Bone marrow (tissue), 2 donors: Measurements from ENCODE around the gene MAP1A.
"Not testable (repeated sequence)": the region's sequence is repeated elsewhere in the genome, so short reads cannot be mapped to it uniquely, and the experiment has no call there.

ENCODE experiments used
- DNase-seq, 2 donors: peaks; one replicate each; lab custom pipeline; 2025; lab: John Stamatoyannopoulos, UW

Gene MAP1A

DNA sequence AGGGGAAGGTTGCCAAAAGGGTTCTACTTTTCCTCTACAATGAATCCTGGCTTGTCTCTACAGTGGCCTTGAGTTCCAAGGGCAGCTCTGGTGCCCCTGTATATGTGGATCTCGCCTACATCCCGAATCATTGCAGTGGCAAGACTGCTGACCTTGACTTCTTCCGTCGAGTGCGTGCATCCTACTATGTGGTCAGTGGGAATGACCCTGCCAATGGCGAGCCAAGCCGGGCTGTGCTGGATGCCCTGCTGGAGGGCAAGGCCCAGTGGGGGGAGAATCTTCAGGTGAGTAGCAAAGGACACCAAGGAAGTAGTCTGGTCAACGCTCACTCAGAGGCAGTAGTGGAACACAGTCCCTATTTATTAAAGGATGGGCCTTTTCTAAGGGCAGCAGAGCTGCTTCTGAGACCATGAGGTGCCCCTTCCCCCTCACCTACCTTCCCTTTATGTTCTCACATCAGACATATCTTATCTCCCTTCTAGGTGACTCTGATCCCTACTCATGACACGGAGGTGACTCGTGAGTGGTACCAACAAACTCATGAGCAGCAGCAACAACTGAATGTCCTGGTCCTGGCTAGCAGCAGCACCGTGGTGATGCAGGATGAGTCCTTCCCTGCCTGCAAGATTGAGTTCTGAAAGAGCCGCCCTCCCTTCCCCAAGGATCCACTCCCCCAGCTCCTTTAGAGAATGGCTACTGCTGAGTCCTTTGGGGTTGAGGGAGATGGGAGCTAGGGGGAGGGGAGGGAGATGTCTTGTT, 12.4 kb downstream of the MAP1A start:
- DNase-seq: no peak

DNA sequence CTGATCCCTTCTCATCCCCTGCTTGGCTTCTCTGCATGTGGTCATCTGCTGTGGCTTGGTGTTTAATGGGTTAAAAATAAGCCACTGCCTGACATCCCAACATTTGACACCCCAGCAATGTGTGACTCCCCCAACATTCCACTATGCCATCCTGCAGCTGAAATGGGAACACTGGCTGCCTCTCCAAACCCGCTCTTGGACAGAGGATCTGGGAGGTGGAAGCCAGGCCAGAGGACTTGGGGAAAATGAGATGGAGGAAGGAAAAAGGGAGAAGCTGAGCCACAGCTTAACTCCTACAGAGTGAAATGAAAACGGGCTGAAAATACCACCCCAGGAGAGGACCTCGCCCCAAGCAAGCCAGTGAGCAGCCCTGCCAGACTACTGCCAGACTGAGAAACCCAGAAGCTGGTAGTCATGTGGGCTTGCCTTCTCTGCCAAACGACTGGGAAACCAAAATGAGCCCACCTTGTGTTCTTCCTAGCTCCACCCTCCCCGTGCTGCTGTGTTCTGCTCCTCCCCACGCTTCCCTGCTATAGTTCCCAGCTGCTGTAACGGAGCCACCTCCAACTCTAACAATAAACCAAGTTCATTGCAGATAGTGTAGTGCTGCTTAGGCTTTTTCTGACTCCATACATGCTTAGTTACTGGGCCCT, 13.7 kb downstream of the MAP1A start:
- DNase-seq: no peak

DNA sequence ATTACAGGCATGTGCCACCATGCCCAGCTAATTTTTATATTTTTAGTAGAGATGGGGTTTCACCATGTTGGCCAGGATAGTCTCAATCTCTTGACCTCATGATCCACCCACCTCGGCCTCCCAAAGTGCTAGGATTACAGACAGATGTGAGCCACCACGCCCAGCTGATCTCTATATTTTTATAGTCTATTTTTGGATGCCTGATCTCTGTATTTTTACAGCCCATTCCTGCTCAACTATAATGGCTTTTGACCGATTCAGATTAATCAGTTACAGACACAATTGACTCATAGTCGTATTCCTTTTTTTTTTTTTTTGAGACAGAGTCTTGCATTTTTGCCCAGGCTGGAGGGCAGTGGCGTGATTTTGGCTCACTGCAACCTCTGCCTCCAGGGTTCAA, 15.4 kb downstream of the MAP1A start:
- DNase-seq: not testable (repeated sequence)

DNA sequence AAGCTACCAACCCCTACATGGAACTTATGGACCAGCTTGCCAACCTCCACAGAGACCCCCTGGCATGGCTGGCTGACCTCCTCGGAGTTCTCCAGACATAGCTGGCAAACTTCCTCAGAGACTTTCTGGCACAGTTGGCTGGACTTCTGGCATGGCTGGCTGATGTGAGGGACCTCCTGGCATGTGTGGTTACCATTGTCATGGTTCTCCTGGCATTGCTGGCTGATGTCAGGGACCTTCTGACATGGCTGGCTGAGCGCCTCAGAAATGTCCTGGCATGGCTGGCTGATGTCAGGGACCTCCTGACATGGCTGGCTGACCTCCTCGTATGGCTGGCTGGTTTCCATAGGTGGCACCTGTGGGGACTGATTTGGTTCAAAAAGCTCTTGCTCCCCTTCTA, 17.5 kb downstream of the MAP1A start:
- DNase-seq: no peak

DNA sequence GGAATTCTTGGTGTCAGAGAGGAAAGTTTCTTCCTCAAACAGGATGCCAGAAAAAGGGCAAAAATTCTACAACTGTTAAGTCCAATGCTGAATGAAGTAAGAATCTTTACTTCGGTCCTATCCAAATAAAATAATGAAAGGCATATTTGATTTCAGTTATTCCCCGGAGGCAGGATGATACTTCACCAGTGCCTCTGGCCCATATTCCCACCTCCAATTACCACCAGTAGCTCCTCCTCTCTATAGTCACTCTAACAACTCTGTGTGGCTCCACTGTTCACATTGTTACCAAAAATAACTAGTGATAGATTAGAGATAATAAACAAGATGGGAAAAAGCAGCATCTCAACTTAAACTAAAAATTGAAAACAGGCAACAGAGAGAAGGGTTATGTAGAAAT, 20.7 kb downstream of the MAP1A start:
- no peak for DNase-seq

DNA sequence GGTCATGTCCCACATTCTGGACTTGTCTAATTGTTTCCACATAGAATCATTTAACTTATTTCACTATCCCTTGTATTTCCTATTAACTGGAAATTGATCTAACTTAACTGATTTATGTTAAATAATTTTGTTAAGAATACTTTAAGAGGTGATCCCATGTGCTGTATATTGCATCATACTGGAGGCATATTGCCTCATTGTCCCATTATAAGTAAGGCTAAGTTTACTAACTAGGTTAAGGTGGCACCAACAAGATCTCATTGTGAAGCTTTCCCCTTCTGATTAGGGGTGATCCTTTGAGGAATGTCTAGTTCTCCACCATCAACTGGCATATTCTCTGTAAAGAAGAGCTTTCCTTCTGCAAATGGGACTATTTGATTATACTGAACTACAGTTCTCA, 24.4 kb downstream of the MAP1A start:
- no peak for DNase-seq

DNA sequence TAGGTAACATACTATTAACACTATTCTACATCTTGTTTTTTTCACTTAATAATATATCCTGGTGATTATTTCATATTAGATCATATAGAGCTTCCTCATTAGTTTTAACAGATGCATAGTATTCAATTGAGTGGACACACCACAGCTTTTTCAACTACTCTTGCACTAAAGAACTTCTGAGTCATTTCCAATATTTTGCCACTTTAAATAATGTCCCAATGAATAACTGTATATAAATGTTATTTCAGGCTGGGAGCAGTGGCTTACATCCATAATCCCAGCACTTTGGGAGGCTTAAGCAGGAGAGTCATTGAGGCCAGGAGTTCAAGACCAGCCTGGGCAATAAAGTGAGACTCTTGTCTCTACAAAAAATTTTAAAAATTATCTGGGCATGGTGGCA, 26.9 kb downstream of the MAP1A start:
- DNase-seq: no peak

DNA sequence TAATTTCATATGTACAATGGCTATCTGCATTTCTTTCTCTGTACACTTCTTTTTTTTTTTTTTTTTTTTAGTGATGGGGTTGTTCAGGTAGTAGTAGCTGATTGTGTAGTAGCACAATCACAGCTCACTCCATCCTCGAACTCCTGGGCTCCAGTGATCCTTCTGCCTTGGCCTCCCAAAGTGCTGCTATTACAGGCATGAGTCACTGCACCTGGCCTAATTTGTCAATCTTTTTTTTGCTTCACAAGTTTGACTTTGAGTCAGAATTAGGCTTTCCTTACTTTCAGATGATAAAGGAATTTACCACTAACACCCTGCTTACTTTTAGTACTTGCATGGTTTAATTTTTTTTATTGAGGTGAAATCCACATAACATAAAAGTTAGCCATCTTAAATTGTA, 28.0 kb downstream of the MAP1A start:
- DNase-seq: no peak

DNA sequence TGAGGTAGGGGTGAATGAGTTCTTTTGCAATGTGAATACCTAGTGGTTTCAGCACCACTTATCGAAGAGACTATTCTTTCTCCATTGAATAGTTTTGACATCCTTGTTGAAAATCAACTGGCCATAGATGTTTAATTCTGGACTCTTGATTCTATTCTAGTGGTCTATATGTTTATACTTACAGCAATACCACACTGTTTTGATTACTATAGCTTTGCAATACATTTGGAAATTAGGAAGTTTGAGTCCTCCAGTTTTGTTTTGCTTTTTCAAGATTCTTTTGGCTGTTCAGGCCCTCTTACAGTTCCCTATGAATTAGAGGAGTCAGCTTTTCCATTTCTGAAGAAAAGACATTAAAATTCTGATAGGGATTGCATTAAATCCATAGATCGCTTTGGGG, 30.1 kb downstream of the MAP1A start:
- no peak for DNase-seq

DNA sequence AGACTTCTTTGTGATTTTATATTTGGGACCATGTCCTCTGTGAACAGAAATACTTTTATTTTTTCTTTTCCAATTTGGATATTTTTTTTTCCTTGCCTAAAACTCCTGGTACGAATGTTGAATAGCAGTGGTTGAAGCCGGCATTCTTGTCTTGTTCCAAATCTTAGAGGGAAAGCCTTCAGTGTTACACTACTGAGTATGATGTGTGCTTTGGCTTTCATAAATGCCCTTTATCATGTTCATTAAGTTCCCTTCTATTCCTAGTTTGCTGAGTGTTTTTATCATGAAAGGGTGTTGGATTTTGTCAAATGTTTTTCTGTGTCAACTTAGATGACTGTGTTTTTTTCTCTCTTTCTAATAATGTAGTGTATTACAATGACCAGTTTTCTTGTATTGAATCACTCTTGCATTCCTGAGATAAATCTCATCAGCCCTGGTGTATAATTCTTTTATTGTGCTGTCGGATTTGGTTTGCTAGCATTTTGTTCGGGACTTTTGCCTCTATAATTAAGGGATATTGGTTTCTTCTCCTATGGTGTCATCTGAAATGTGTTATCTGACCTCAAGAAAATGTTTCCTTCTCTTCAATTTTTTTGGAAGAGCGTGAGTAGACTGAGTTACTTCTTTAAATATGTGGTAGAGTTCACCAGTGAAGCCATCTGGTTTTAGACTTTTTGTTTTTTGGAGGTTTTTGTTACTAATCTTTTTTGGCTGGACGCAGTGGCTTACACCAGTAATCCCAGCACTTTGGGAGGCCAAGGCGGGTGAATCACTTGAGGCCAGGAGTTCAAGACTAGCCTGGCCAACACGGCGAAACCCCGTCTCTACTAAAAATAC, 33.3 kb downstream of the MAP1A start:
- no peak for DNase-seq

DNA sequence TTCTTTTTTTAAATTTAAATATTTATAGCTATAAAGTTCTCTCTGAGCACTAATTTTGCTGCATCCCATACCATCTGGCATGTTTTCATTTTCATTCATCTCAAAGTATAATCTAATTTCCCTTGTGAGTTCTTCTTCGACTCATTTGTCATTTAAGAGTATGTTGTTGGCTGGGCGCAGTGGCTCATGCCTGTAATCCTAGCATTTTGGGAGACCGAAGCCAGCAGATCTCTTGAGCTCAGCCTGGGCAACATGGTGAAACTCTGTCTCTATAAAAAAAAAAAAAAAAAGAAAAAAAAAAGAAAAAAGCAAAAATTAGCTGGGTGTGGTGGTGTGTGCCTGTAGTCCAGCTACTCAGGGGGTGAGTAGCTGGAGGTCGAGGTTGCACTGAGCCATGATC, 34.8 kb downstream of the MAP1A start:
- DNase-seq: no peak

DNA sequence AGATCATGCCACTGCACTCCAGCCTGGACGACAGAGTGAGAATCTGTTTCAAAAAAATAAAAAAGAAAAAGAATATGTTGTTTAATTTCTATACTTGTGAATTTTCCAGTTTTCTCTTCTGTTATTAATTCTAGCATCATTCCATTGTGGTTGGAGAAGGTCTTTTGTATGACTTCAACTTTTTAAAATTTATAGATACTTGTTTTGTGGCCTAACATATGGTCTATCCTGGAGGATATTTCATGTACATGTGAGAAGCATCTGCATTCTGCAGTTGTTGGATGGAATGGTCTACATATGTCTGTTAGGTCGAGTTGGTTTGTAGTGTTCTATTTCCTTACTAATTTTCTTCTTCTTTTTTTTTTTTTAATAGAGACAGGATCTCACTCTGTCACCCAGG, 35.6 kb downstream of the MAP1A start:
- DNase-seq: no peak

DNA sequence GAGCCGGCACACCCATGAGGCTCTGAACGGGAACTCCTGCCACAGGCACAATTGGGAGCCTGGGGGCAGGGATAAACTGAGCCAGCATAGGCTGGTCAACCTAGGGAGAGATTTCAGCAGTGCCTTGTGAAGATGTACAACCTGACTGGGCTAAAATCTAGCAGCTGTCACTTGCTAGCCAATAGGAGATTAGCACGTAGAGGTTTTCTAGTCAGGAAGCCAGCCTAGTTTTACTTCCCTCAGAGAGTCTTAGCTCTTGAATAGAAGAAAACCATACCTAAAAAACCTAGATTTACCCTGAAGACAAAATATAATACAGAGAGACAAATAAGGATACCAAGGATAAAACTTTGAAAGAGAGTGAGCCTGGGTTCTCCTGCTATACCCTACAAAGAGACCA, 45.3 kb downstream of the MAP1A start:
- DNase-seq: not testable (repeated sequence)

DNA sequence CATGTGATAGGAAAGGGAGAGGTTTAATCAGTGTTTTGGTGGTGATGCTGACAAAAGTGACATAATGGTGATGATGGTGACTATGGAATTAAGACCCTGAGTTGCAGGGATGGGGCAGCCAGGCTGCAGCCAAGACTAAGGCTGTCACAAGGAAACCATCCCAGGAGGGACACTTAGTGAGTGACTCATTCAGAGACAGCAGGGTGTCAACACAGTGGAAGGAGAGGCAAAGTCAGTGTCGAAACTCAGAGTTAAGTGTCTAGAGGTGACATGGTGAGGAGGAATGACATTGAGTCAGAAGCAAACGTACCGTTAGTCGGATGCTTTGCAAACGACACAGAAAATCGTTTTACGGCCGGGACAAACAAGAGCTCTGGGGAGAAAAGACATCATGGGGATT, 46.4 kb downstream of the MAP1A start:
- DNase-seq: not testable (repeated sequence)

DNA sequence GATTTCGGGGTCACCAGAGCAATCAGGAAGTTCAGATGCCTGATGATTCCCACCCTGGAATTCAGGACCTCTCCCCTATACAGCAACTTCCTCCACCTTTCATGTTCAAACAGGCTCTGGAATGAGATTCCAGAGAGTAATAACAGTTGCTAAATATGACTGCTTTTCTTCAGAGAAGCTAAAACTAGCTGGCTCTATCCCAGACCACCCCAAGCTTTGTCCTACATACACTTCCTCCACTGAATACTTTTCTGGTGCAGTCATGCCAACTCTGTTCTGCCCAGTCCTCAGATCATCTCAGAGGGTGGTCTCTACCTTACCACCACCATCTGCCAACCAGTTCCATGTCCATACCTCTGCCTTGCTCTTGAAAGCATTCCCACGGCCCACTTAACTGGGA, 49.2 kb downstream of the MAP1A start:
- DNase-seq: not testable (repeated sequence)

DNA sequence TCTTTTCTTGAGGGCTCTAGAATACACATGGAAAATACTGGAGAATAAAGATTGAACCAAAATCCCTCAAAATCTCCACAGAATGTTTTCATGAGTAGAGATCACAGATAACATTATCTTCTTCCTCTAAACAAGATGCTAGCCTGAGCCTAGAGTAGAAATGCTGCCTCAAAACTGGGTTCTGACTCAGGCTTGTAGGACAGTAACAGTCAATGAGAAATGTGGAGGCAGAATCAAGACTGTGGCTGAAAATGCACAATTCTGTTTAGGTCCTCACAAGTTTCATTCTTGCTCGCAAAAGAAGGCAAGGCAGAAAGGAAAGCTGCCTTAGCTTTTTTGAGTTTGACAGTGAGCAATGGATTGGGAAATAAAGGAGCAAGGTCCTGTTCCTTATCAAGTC, 57.2 kb downstream of the MAP1A start:
- DNase-seq: not testable (repeated sequence)
